CD4-positive, alpha-beta memory T cell (primary cell): ENCODE data around the gene ZNF382. TPM values are rescaled to one million over a fixed set of nuclear protein-coding genes. Genes with fewer than 3 reads are reported as not detected.

Experiments
- CTCF ChIA-PET: fragments of 350-600 bp; sonication (Branson Sonifier 250); formaldehyde crosslinking; loops from one replicate; lab custom pipeline; 2021; ENCODE audit warnings: inconsistent platforms; ENCODE audit not compliant: partially characterized antibody; lab: Charles Lee
- POLR2A ChIA-PET: fragments of 350-600 bp; sonication (Branson Sonifier 250); formaldehyde crosslinking; loops from one replicate; lab custom pipeline; 2021; ENCODE audit not compliant: partially characterized antibody; lab: Charles Lee
- DNase-seq, 5 donors: peaks; one replicate each; pipeline versions ENCODE4 v3.0.0 to v3.0.0-alpha.2; 2020 to 2022; ENCODE audit warnings: mixed read lengths in 1 of 5
- H3K27ac ChIP-seq: one replicate; pipeline ENCODE4 v1.7.0; 2013; ENCODE audit warnings: low read depth, low read length
- H3K27me3 ChIP-seq: 2 replicates; pipeline ENCODE4 v1.7.0; 2013; ENCODE audit warnings: mild to moderate bottlenecking, low read length, moderate library complexity; ENCODE audit not compliant: insufficient read depth
- H3K36me3 ChIP-seq: 2 replicates; pipeline ENCODE4 v1.7.0; 2013; ENCODE audit warnings: mild to moderate bottlenecking, low read length, moderate library complexity; ENCODE audit not compliant: insufficient read depth
- H3K4me1 ChIP-seq: 2 replicates; pipeline ENCODE4 v1.7.0; 2013; ENCODE audit warnings: mild to moderate bottlenecking, low read length, moderate library complexity; ENCODE audit not compliant: insufficient read depth
- H3K4me3 ChIP-seq, 2 donors: one replicate each; pipeline ENCODE4 v1.7.0; 2013; ENCODE audit warnings: low read length in 2 of 2, mild to moderate bottlenecking in 1 of 2
- H3K9me3 ChIP-seq, 2 donors: one replicate each; pipeline ENCODE4 v1.7.0; 2013; ENCODE audit warnings: low read length in 2 of 2, control low read depth in 1 of 2; ENCODE audit not compliant: control insufficient read depth in 1 of 2
- H3K27ac Mint-ChIP-seq, 7 donors: one replicate each; pipeline ENCODE4 v1.8.0; 2020 to 2021; ENCODE audit warnings: mixed read lengths in 7 of 7, mild to moderate bottlenecking in 6 of 7, inconsistent platforms in 3 of 7, moderate library complexity in 3 of 7
- H3K27me3 Mint-ChIP-seq, 2 donors: one replicate each; pipeline ENCODE4 v1.8.0; 2020 to 2021; ENCODE audit warnings: mixed read lengths in 2 of 2
- H3K36me3 Mint-ChIP-seq, 2 donors: one replicate each; pipeline ENCODE4 v1.8.0; 2020 to 2021; ENCODE audit warnings: mixed read lengths in 2 of 2, inconsistent platforms in 1 of 2, mild to moderate bottlenecking in 1 of 2
- H3K4me1 Mint-ChIP-seq, 4 donors: one replicate each; pipeline ENCODE4 v1.8.0; 2020 to 2021; ENCODE audit warnings: mixed read lengths in 4 of 4, mild to moderate bottlenecking in 1 of 4
- H3K4me3 Mint-ChIP-seq, 8 donors: one replicate each; pipeline ENCODE4 v1.8.0; 2020 to 2021; ENCODE audit warnings: mixed read lengths in 8 of 8, mild to moderate bottlenecking in 7 of 8, moderate library complexity in 6 of 8, inconsistent platforms in 3 of 8
- H3K9me3 Mint-ChIP-seq, 8 donors: one replicate each; pipeline ENCODE4 v1.8.0; 2020 to 2021; ENCODE audit warnings: mixed read lengths in 8 of 8, mild to moderate bottlenecking in 5 of 8, inconsistent platforms in 3 of 8, moderate library complexity in 1 of 8
- intact Hi-C: fragments of 100-400 bp; cut with micrococcal nuclease; formaldehyde crosslinking; loops from one replicate; pipeline ENCODE4 v1.15.1; 2023
- polyA plus RNA-seq, 2 donors: library from polyadenylated mRNA; unstranded; fragments of 300-500 nt; fragmentation: Illumina TruSeq; gene quantifications; one replicate each; pipeline ENCODE4 v1.2.3, GENCODE V29; 2021
- total RNA-seq, 2 experiments: library from RNA; stranded (reverse); gene quantifications; one replicate each; pipeline ENCODE4 v1.2.3, GENCODE V29; 2021

Gene ZNF382
- total and polyA plus RNA-seq, 4 experiments from 2014 or later: 3.1 to 21.9 (median 16.4) TPM

GRCh38 chr19:36672368-36672767 is 67.3 kb downstream of the ZNF382 start:
- H3K36me3 ChIP-seq: no peaks in the 10 kb centered on the region
- peaks cover 18% of the 10 kb centered on the region for H3K4me1 ChIP-seq
- H3K27ac Mint-ChIP-seq: no peak overlapping the region
- peaks cover 0 to 26% of the 10 kb centered on the region in 2 donors for H3K9me3 ChIP-seq
- peaks cover 2 to 71% (median 44%) of the 10 kb centered on the region in 8 donors for H3K9me3 Mint-ChIP-seq
- no peaks in the 10 kb centered on the region for H3K27me3 ChIP-seq
- intact Hi-C loops: no loop called here
- peaks cover 41 to 53% of the 10 kb centered on the region in 2 donors for H3K36me3 Mint-ChIP-seq
- no peak overlapping the region for H3K27ac ChIP-seq
- ChIA-PET CTCF (no interaction called here), POLR2A (no interaction called here)
- no peak for DNase-seq
- peaks cover 9 to 24% (median 13%) of the 10 kb centered on the region in 4 donors for H3K4me1 Mint-ChIP-seq
- H3K4me3 ChIP-seq: no peak overlapping the region
- no peaks in the 10 kb centered on the region for H3K27me3 Mint-ChIP-seq
- no peak overlapping the region for H3K4me3 Mint-ChIP-seq

- Mint-ChIP-seq H3K27ac (no peak overlapping the region), H3K9me3 (peaks cover 2 to 76% (median 48%) of the 10 kb centered on the region in 8 donors), H3K4me1 (peaks cover 1 to 9% (median 2%) of the 10 kb centered on the region in 4 donors), H3K4me3 (no peak overlapping the region), H3K27me3 (no peaks in the 10 kb centered on the region), H3K36me3 (peaks cover 51 to 66% of the 10 kb centered on the region in 2 donors)
- Histone ChIP-seq H3K27ac (no peak overlapping the region), H3K27me3 (no peaks in the 10 kb centered on the region), H3K4me3 (no peak overlapping the region), H3K36me3 (no peaks in the 10 kb centered on the region), H3K4me1 (peaks cover 1% of the 10 kb centered on the region), H3K9me3 (peaks cover 0 to 32% of the 10 kb centered on the region in 2 donors)
- POLR2A ChIA-PET: no interaction called here
- no peak for DNase-seq
- intact Hi-C loops: no loop called here
- CTCF ChIA-PET: no interaction called here
Measured at GRCh38 chr19:36674201-36674600, 69.1 kb downstream of the ZNF382 start.

- Mint-ChIP-seq H3K4me1 (peaks cover 0 to 4% (median 2%) of the 10 kb centered on the region in 4 donors), H3K27ac (no peak overlapping the region), H3K9me3 (peaks cover 4 to 57% (median 34%) of the 10 kb centered on the region in 8 donors), H3K27me3 (no peaks in the 10 kb centered on the region), H3K36me3 (peaks cover 43 to 56% of the 10 kb centered on the region in 2 donors), H3K4me3 (no peak overlapping the region)
- Histone ChIP-seq H3K27me3 (no peaks in the 10 kb centered on the region), H3K36me3 (no peaks in the 10 kb centered on the region), H3K9me3 (peaks cover 0 to 14% of the 10 kb centered on the region in 2 donors), H3K4me3 (no peak overlapping the region), H3K4me1 (no peaks in the 10 kb centered on the region), H3K27ac (no peak overlapping the region)
- CTCF ChIA-PET: no interaction called here
- intact Hi-C loops: no loop called here
- POLR2A ChIA-PET: no interaction called here
- no peak for DNase-seq
Measured at GRCh38 chr19:36679455-36679854, 74.3 kb downstream of the ZNF382 start.

Other genes with a start within 250 kb of the ZNF382 start
- 10 to 100 TPM; 20.7 to 21.2 TPM for gene ZFP14, start 226.1 kb upstream of the ZNF382 start, total RNA-seq
- gene ZFP14, start 226.1 kb upstream of the ZNF382 start, polyA plus RNA-seq: 1 to 10 TPM; 2.1 to 7.2 TPM
- gene ZFP82, start 186.7 kb upstream of the ZNF382 start, total RNA-seq: 1 to 10 TPM; 8.2 to 8.6 TPM
- gene ZFP82, start 186.7 kb upstream of the ZNF382 start, polyA plus RNA-seq: 10 to 100 TPM in 1 of 2 donors, 1 to 10 TPM in 1; 8.3 to 12.3 TPM
- gene ZNF566, start 115.8 kb upstream of the ZNF382 start, total RNA-seq: 10 to 100 TPM; 25.9 to 30.6 TPM
- 10 to 100 TPM; 10.9 to 19.3 TPM for gene ZNF566, start 115.8 kb upstream of the ZNF382 start, polyA plus RNA-seq
- gene ZNF260, start 77.0 kb upstream of the ZNF382 start, total RNA-seq: 10 to 100 TPM; 15.4 to 18.8 TPM
- 10 to 100 TPM in 1 of 2 donors, 1 to 10 TPM in 1; 6.4 to 11.3 TPM for gene ZNF260, start 77.0 kb upstream of the ZNF382 start, polyA plus RNA-seq
- gene ZNF529, start 32.0 kb upstream of the ZNF382 start, total RNA-seq: 10 to 100 TPM; 32.8 to 33.5 TPM
- 1 to 10 TPM; 7.9 to 8.8 TPM for gene ZNF529, start 32.0 kb upstream of the ZNF382 start, polyA plus RNA-seq
- 10 to 100 TPM; 17.5 to 17.6 TPM for gene ZNF461, start 61.5 kb downstream of the ZNF382 start, total RNA-seq
- 1 to 10 TPM; 3.1 to 8.0 TPM for gene ZNF461, start 61.5 kb downstream of the ZNF382 start, polyA plus RNA-seq
- gene ZNF567, start 82.3 kb downstream of the ZNF382 start, total RNA-seq: 10 to 100 TPM; 17.0 to 19.8 TPM
- gene ZNF567, start 82.3 kb downstream of the ZNF382 start, polyA plus RNA-seq: 10 to 100 TPM in 1 of 2 donors, 1 to 10 TPM in 1; 7.0 to 13.9 TPM
- gene ZNF850, start 167.5 kb downstream of the ZNF382 start, total RNA-seq: 1 to 10 TPM; 3.7 to 5.4 TPM
- gene ZNF850, start 167.5 kb downstream of the ZNF382 start, polyA plus RNA-seq: 1 to 10 TPM in 1 of 2 donors, not detected in 1; 1.5 TPM
- 10 to 100 TPM; 12.4 to 13.4 TPM for gene ZNF790, start 233.1 kb downstream of the ZNF382 start, total RNA-seq
- 1 to 10 TPM; 5.1 to 6.6 TPM for gene ZNF790, start 233.1 kb downstream of the ZNF382 start, polyA plus RNA-seq
- 10 to 100 TPM; 17.6 to 18.0 TPM for gene ZNF345, start 245.6 kb downstream of the ZNF382 start, total RNA-seq
- 10 to 100 TPM in 1 of 2 donors, 1 to 10 TPM in 1; 7.9 to 10.0 TPM for gene ZNF345, start 245.6 kb downstream of the ZNF382 start, polyA plus RNA-seq